T-cell (primary cell): Measurements from ENCODE around the gene EN2. TPM values are rescaled to one million over a fixed set of nuclear protein-coding genes. Genes with fewer than 3 reads are reported as not detected.

Source experiments
- ATAC-seq, 4 experiments: fragments of 200-7000 bp in 3 of 4; fragments of 150-1000 bp in 1 of 4; cut with Tn5 transposase; replicated peaks in 1 of 4; 1 replicate in 3 of 4; 2 replicates in 1 of 4; pipeline ENCODE4 v1.10.0; 2021; ENCODE audit warnings: moderate library complexity in 3 of 4, mild to moderate bottlenecking in 2 of 4, moderate number of reproducible peaks in 1 of 4
- CTCF ChIA-PET, 2 donors: fragments of 300-600 bp; sonication (Branson Sonifier 250); formaldehyde crosslinking; loops; one replicate each; lab custom pipeline; 2022; ENCODE audit warnings: antibody characterized with exemption in 2 of 2; lab: Charles Lee
- POLR2A ChIA-PET, 2 donors: fragments of 300-600 bp; sonication (Branson Sonifier 250); formaldehyde crosslinking; loops; one replicate each; lab custom pipeline; 2022; ENCODE audit warnings: antibody characterized with exemption in 2 of 2; lab: Charles Lee
- DNase-seq, 35 experiments: peaks; one replicate each; pipeline versions ENCODE4 v3.0.0 to v3.0.0-alpha.2; 2013 to 2023
- H3K27ac ChIP-seq: one replicate; pipeline ENCODE4 v1.5.1; 2013; ENCODE audit warnings: low read length
- H3K27me3 ChIP-seq, 2 experiments: replicated peaks in 1 of 2; 1 replicate in 1 of 2; 2 replicates in 1 of 2; pipeline versions ENCODE4 v1.6.1 to v1.7.0; 2013; ENCODE audit warnings: low read length in 1 of 2, mixed read lengths in 1 of 2; ENCODE audit not compliant: control insufficient read depth in 2 of 2, insufficient read depth in 2 of 2; ENCODE audit errors: extremely low read depth in 1 of 2
- H3K36me3 ChIP-seq, 2 donors: 1 replicate in 1 of 2; 2 replicates in 1 of 2; pipeline versions ENCODE4 v1.6.1 to v1.7.0; 2013; ENCODE audit warnings: low read length in 1 of 2; ENCODE audit not compliant: control insufficient read depth in 2 of 2, insufficient read depth in 1 of 2; ENCODE audit errors: extremely low read depth in 1 of 2
- H3K4me1 ChIP-seq, 2 experiments: 1 replicate in 1 of 2; 2 replicates in 1 of 2; pipeline versions ENCODE4 v1.6.1 to v1.7.0; 2013; ENCODE audit warnings: low read length in 2 of 2, mixed read lengths in 1 of 2; ENCODE audit not compliant: insufficient read depth in 2 of 2, control insufficient read depth in 1 of 2; ENCODE audit errors: extremely low read depth in 1 of 2
- H3K4me3 ChIP-seq, 2 donors: 1 replicate in 1 of 2; 2 replicates in 1 of 2; pipeline versions ENCODE4 v1.5.1 to v1.7.0; 2013; ENCODE audit warnings: mild to moderate bottlenecking in 2 of 2, low read length in 1 of 2, moderate library complexity in 1 of 2; ENCODE audit not compliant: control insufficient read depth in 1 of 2; ENCODE audit errors: extremely low read depth in 1 of 2
- H3K9me3 ChIP-seq: 2 replicates; pipeline ENCODE4 v1.7.0; 2013
- H3K27ac Mint-ChIP-seq, 2 donors: one replicate each; pipeline ENCODE4 v1.8.0; 2020 to 2021; ENCODE audit warnings: mild to moderate bottlenecking in 2 of 2, mixed read lengths in 2 of 2
- H3K27me3 Mint-ChIP-seq, 2 donors: one replicate each; pipeline ENCODE4 v1.8.0; 2021 to 2022; ENCODE audit warnings: mixed read lengths in 2 of 2
- H3K36me3 Mint-ChIP-seq: one replicate; pipeline ENCODE4 v1.8.0; 2021; ENCODE audit warnings: mixed read lengths
- H3K4me1 Mint-ChIP-seq, 3 donors: one replicate each; pipeline ENCODE4 v1.8.0; 2020 to 2022; ENCODE audit warnings: mixed read lengths in 3 of 3, mild to moderate bottlenecking in 1 of 3
- H3K4me3 Mint-ChIP-seq, 3 donors: one replicate each; pipeline ENCODE4 v1.8.0; 2020 to 2022; ENCODE audit warnings: mild to moderate bottlenecking in 3 of 3, mixed read lengths in 3 of 3, moderate library complexity in 3 of 3
- H3K9me3 Mint-ChIP-seq, 3 donors: one replicate each; pipeline ENCODE4 v1.8.0; 2020 to 2022; ENCODE audit warnings: mixed read lengths in 3 of 3
- WGBS: methylation state at CpG from one replicate; pipeline ENCODE4 v1.1.5; 2013; ENCODE audit warnings: missing lambda C conversion rate; ENCODE audit not compliant: insufficient coverage; 5-methylcytosine and 5-hydroxymethylcytosine counted together
- total RNA-seq, 35 experiments: library from RNA in 6 of 35; stranded (reverse) in 6 of 35; fragments of 120-200 nt in 1 of 35; gene quantifications; one replicate each; pipeline versions ENCODE4 v1.2.1 to v1.2.4 and lab custom pipeline; 2013 to 2026

The EN2 gene
- total RNA-seq, 5 donors from 2014 or later (not counting 1 experiment from before 2014, with no cell fraction given): not detected

DNA sequence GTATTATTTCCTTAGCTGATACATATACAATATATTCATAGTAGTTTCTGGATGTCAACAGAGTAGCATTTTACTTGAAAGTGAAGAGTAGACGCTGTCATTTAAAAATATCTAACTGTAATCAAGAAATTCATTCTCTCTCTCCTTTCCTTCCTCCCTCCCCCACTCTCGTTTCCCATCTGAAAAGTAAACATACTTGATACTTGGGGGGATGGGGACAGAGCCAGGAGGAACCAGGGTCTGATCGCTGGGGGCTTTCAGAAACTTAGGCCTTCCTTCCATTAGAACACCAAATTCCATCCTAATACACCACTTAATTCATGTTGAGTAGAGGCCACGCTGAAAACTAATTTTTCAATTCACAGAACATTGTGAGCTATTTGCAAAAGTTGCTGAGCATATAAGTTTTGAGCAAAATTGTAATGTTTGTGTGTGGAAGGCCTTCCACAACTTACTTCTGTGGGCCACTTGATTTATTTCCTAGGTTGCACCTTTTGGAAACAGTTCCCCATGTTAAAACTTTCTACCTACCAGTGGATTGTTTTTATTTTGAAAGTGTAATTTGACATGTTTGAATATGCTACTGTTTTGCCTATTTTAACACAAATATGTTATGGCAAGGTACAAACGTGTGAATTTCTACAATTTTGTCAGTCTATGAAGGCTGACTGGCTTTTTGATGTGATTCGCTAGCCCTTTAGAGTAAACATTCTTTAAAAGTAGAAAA, 53.2 kb downstream of the EN2 start:
- ChIA-PET CTCF (interaction anchor here in 1 of 2 donors (1.0 kb wide), 1 partner anchor 584 kb away, joined by 3 read pairs; no protein-coding TSS in a partner anchor), POLR2A (no interaction called here)
- Histone ChIP-seq H3K27ac (no peak overlapping the region), H3K4me3 (no peak overlapping the region), H3K36me3 (no peaks in the 10 kb centered on the region), H3K9me3 (no peaks in the 10 kb centered on the region), H3K27me3 (peaks cover 32 to 40% of the 10 kb centered on the region in 2 experiments), H3K4me1 (peaks cover 6 to 15% of the 10 kb centered on the region in 2 experiments)
- WGBS: 14% methylated on average over 1 of the region's 6 CpGs
- no peak overlapping the region for H3K27ac Mint-ChIP-seq
- no peak for DNase-seq
- H3K36me3 Mint-ChIP-seq: no peaks in the 10 kb centered on the region
- H3K4me3 Mint-ChIP-seq: no peak overlapping the region
- H3K9me3 Mint-ChIP-seq: no peaks in the 10 kb centered on the region
- H3K27me3 Mint-ChIP-seq: peaks cover 75 to 78% of the 10 kb centered on the region in 2 donors
- H3K4me1 Mint-ChIP-seq: peaks cover 20 to 33% (median 24%) of the 10 kb centered on the region in 3 donors
- no peak for ATAC-seq

GRCh38 chr7:155511702-155511996, 53.7 kb downstream of the EN2 start:
- H3K27me3 Mint-ChIP-seq: peaks cover 74 to 75% of the 10 kb centered on the region in 2 donors
- ChIA-PET CTCF (interaction anchor here in 1 of 2 donors (1.0 kb wide), 1 partner anchor 584 kb away, joined by 3 read pairs; no protein-coding TSS in a partner anchor), POLR2A (no interaction called here)
- H3K4me3 Mint-ChIP-seq: no peak overlapping the region
- H3K27ac ChIP-seq: no peak overlapping the region
- H3K9me3 ChIP-seq: no peaks in the 10 kb centered on the region
- H3K36me3 ChIP-seq: no peaks in the 10 kb centered on the region
- H3K27ac Mint-ChIP-seq: no peak overlapping the region
- H3K27me3 ChIP-seq: peaks cover 31 to 42% of the 10 kb centered on the region in 2 experiments
- no peaks in the 10 kb centered on the region for H3K36me3 Mint-ChIP-seq
- 19% methylated on average over 3 of the region's 5 CpGs for WGBS
- peaks cover 6 to 14% of the 10 kb centered on the region in 2 experiments for H3K4me1 ChIP-seq
- H3K4me3 ChIP-seq: no peak overlapping the region
- H3K9me3 Mint-ChIP-seq: no peaks in the 10 kb centered on the region
- ATAC-seq (no peak), DNase-seq (no peak)
- H3K4me1 Mint-ChIP-seq: peaks cover 19 to 28% (median 22%) of the 10 kb centered on the region in 3 donors

GRCh38 chr7:155512246-155512887, 54.4 kb downstream of the EN2 start:
- peaks cover 25 to 47% of the 10 kb centered on the region in 2 experiments for H3K27me3 ChIP-seq
- ATAC-seq (no peak), DNase-seq (no peak)
- Mint-ChIP-seq H3K36me3 (no peaks in the 10 kb centered on the region), H3K4me1 (peaks cover 13 to 22% (median 17%) of the 10 kb centered on the region in 3 donors), H3K27me3 (peaks cover 66 to 74% of the 10 kb centered on the region in 2 donors), H3K9me3 (no peaks in the 10 kb centered on the region), H3K27ac (no peak overlapping the region), H3K4me3 (no peak overlapping the region)
- no CpG with 5 or more reads among the region's 4 CpGs for WGBS
- no peak overlapping the region for H3K27ac ChIP-seq
- ChIA-PET CTCF (no interaction called here), POLR2A (no interaction called here)
- no peaks in the 10 kb centered on the region for H3K9me3 ChIP-seq
- no peaks in the 10 kb centered on the region for H3K36me3 ChIP-seq
- H3K4me1 ChIP-seq: peaks cover 6 to 11% of the 10 kb centered on the region in 2 experiments
- no peak overlapping the region for H3K4me3 ChIP-seq

GRCh38 chr7:155513543-155514285, 55.8 kb downstream of the EN2 start:
- Mint-ChIP-seq H3K4me3 (no peak overlapping the region), H3K27me3 (peaks cover 66 to 73% of the 10 kb centered on the region in 2 donors), H3K4me1 (peaks cover 12 to 16% (median 12%) of the 10 kb centered on the region in 3 donors), H3K36me3 (no peaks in the 10 kb centered on the region), H3K9me3 (no peaks in the 10 kb centered on the region), H3K27ac (no peak overlapping the region)
- peaks cover 18 to 48% of the 10 kb centered on the region in 2 experiments for H3K27me3 ChIP-seq
- peaks cover 6 to 11% of the 10 kb centered on the region in 2 experiments for H3K4me1 ChIP-seq
- ChIA-PET CTCF (no interaction called here), POLR2A (no interaction called here)
- H3K36me3 ChIP-seq: no peaks in the 10 kb centered on the region
- H3K4me3 ChIP-seq: no peak overlapping the region
- DNase-seq (no peak), ATAC-seq (no peak)
- WGBS: 63% methylated on average over 3 of the region's 13 CpGs
- H3K9me3 ChIP-seq: no peaks in the 10 kb centered on the region
- no peak overlapping the region for H3K27ac ChIP-seq

GRCh38 chr7:155514296-155514695, 56.4 kb downstream of the EN2 start:
- no peak for ATAC-seq
- peaks cover 63 to 68% of the 10 kb centered on the region in 2 donors for H3K27me3 Mint-ChIP-seq

More at GRCh38 chr7:155514296-155514695, 56.4 kb downstream of the EN2 start:
- DNase-seq: no peak
- Mint-ChIP-seq H3K36me3 (no peaks in the 10 kb centered on the region), H3K9me3 (no peaks in the 10 kb centered on the region), H3K4me3 (no peak overlapping the region), H3K4me1 (peaks cover 7 to 10% (median 7%) of the 10 kb centered on the region in 3 donors), H3K27ac (no peak overlapping the region)
- POLR2A ChIA-PET: no interaction called here
- H3K4me3 ChIP-seq: no peak overlapping the region
- CTCF ChIA-PET: no interaction called here
- H3K27me3 ChIP-seq: peaks cover 15 to 43% of the 10 kb centered on the region in 2 experiments
- no peak overlapping the region for H3K27ac ChIP-seq
- H3K4me1 ChIP-seq: peaks cover 5 to 11% of the 10 kb centered on the region in 2 experiments
- no peaks in the 10 kb centered on the region for H3K9me3 ChIP-seq
- WGBS: 87% methylated on average over 4 of the region's 8 CpGs
- no peaks in the 10 kb centered on the region for H3K36me3 ChIP-seq
